Fibroblast of mammary gland (primary cell): ENCODE data around the gene ABCB7.

Experiments
- DNase-seq: peaks from one replicate; pipeline ENCODE4 v3.0.0-alpha.2; 2010; ENCODE audit warnings: low read depth
- H3K4me3 ChIP-seq: 2 replicates; pipeline ENCODE4 v1.5.1; 2011; ENCODE audit warnings: low read depth, mild to moderate bottlenecking, low read length, moderate library complexity; ENCODE audit not compliant: control insufficient read depth
- TF ChIP-seq, protein P1 (sequence below): conservative IDR thresholded peaks from 2 replicates; pipeline ENCODE4 v1.5.1; 2011; ENCODE audit warnings: low read depth, low read length, inconsistent platforms; ENCODE audit not compliant: control insufficient read depth, insufficient read depth

ABCB7 gene

DNA sequence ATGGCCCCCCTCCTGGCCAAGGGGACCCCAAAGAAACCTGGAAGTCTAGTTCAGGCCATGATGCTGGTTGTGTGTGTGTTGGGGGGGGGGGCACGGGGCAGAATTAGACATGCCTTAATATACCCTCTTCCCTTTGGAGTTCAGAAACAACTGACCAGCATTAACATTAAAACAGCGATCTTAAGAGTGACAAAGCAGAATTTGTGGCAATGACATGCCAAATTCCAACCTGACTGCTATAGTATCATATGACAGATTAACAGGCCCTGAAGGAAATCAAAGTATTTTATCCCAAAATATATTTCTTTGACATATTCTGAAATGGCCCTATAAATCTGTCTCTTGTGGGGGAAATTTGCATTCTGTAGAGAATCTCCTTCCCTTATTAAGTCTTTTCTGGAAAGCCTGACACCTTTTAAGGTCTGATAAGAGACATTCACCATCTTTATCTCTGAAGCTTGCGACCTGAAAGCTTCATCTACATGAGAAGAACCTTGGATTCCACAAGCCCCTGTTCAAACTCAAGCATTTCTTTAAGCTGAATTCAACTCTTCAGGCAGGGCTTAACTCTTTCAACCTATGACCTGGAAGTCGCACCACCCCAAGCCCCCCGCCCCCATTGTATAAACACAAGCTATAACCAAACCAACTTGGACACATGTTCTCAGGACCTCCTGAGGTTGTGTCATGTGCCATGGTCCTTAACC, 40.2 kb downstream of the ABCB7 start:
- DNase-seq, result no peak
- TF ChIP-seq, protein P1, sequence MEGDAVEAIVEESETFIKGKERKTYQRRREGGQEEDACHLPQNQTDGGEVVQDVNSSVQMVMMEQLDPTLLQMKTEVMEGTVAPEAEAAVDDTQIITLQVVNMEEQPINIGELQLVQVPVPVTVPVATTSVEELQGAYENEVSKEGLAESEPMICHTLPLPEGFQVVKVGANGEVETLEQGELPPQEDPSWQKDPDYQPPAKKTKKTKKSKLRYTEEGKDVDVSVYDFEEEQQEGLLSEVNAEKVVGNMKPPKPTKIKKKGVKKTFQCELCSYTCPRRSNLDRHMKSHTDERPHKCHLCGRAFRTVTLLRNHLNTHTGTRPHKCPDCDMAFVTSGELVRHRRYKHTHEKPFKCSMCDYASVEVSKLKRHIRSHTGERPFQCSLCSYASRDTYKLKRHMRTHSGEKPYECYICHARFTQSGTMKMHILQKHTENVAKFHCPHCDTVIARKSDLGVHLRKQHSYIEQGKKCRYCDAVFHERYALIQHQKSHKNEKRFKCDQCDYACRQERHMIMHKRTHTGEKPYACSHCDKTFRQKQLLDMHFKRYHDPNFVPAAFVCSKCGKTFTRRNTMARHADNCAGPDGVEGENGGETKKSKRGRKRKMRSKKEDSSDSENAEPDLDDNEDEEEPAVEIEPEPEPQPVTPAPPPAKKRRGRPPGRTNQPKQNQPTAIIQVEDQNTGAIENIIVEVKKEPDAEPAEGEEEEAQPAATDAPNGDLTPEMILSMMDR, result no peak
- no peak overlapping the region for H3K4me3 ChIP-seq

- no peak for DNase-seq
- TF ChIP-seq, protein P1, result no peak
Measured at GRCh38 chrX:75114638-75115037, 41.4 kb downstream of the ABCB7 start.

GRCh38 chrX:75113664-75114063, 42.4 kb downstream of the ABCB7 start:
- TF ChIP-seq, protein P1, result no peak
- no peak for DNase-seq
- H3K4me3 ChIP-seq, result no peak overlapping the region

More at GRCh38 chrX:75114638-75115037, 41.4 kb downstream of the ABCB7 start:
- no peak overlapping the region for H3K4me3 ChIP-seq

GRCh38 chrX:75107863-75108509, 48.1 kb downstream of the ABCB7 start:
- TF ChIP-seq, protein P1, result no peak
- DNase-seq, result no peak
- no peak overlapping the region for H3K4me3 ChIP-seq

DNA sequence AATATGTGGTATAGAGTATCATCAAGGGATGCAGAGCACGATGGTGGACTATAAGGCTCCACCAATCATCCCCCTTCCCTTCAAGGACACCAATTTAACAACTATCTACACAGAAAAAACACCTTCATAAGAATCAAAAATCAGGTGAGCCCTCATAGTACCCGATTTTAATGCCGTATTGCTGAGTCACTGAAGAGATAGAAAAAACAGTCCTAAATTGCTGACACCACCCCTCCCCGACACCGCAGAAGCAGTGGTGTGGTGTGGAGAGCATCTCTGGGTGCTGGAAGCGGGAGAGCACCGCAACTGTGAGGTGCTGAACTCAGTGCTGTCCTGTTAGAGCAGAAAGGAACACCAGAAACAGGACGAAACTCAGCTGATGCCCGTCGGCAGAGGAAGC, 49.3 kb downstream of the ABCB7 start:
- DNase-seq, result no peak
- no peak overlapping the region for H3K4me3 ChIP-seq
- TF ChIP-seq, protein P1, result no peak

- TF ChIP-seq, protein P1, result no peak
- no peak for DNase-seq
Measured at GRCh38 chrX:75096331-75096730, 59.8 kb downstream of the ABCB7 start.

More at GRCh38 chrX:75096331-75096730, 59.8 kb downstream of the ABCB7 start:
- no peak overlapping the region for H3K4me3 ChIP-seq
